ENCODE measurements around the gene EEF1A2.

- TF ChIP-seq, protein P1, sequence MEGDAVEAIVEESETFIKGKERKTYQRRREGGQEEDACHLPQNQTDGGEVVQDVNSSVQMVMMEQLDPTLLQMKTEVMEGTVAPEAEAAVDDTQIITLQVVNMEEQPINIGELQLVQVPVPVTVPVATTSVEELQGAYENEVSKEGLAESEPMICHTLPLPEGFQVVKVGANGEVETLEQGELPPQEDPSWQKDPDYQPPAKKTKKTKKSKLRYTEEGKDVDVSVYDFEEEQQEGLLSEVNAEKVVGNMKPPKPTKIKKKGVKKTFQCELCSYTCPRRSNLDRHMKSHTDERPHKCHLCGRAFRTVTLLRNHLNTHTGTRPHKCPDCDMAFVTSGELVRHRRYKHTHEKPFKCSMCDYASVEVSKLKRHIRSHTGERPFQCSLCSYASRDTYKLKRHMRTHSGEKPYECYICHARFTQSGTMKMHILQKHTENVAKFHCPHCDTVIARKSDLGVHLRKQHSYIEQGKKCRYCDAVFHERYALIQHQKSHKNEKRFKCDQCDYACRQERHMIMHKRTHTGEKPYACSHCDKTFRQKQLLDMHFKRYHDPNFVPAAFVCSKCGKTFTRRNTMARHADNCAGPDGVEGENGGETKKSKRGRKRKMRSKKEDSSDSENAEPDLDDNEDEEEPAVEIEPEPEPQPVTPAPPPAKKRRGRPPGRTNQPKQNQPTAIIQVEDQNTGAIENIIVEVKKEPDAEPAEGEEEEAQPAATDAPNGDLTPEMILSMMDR (IDR thresholded peaks at IDR 0.05) = no peak
- no peak for TF ChIP-seq POLR2A (IDR thresholded peaks at IDR 0.05)
These were observed 37.6 kb downstream of the EEF1A2 start for GRCh38 chr20:63461104-63461763.

Data from uterus (tissue), 2 donors.